Eye (tissue), 1 donor: Measurements from ENCODE around the gene ZEB1.
"Not testable (repeated sequence)": the region's sequence is repeated elsewhere in the genome, so short reads cannot be mapped to it uniquely, and the experiment has no call there.

ENCODE experiments used
- DNase-seq: peaks from one replicate; pipeline ENCODE4 v3.0.0-alpha.2; 2015

The ZEB1 gene

GRCh38 chr10:31319602-31320549, 860 bp downstream of the ZEB1 start:
- DNase-seq: peak; percentile 83

DNA sequence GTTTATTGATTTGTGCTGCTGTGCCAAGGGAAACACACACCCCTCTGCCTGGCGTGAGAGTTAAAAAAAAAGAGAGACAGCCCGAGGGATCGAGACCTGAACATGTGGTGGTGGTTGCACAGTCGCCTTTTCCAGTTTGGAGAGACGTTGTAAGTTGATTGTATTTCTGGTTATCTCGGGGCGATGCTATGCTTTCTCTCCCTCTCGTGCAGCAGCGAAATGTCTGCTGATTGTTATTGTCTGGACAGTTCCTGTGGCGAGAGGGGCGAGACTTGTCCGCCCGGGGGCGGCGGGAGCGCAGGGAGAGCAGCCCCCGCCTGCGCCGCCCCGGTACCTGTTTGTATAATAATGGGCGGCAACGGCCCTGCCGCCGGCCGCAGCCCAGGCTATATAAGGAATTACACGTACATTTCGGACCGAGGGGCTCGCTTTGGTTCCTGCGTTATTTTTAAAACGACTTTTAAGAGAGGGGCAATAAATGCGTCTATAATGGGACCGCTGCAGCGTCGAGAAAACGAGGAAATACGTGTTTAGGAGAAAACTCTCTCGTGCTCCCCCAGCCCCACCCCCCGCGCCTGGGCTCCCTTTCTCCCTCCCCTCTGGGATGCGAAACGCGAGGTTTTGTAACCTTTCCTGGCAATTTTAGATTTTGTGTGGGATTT, 1.7 kb downstream of the ZEB1 start:
- no peak for DNase-seq

DNA sequence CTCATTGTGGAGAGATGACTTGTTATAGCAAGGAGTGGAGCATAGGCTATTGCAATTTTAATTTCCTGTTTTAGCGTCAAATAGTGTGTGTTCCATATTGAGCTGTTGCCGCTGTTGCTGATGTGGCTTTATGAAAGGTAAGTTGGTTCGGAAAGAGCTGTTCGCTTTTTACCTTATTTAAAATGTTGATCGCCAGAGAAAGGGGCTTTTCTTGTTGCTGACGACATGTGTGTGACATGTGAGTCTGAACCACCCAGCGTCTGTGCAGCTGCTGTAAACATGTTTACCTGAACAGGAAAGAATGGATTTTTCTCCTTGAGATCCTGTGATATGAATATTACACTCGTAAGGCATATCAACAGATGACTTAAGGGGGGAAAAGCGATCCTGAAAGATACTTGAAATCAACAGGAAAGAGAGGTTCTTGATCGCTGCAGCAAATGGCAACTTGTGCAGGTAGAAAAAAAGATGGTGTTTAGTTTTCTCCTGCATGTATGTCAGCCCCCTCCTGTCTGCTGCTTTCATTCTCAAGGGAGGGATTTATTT, 2.5 kb downstream of the ZEB1 start:
- DNase-seq: peak; percentile 61

DNA sequence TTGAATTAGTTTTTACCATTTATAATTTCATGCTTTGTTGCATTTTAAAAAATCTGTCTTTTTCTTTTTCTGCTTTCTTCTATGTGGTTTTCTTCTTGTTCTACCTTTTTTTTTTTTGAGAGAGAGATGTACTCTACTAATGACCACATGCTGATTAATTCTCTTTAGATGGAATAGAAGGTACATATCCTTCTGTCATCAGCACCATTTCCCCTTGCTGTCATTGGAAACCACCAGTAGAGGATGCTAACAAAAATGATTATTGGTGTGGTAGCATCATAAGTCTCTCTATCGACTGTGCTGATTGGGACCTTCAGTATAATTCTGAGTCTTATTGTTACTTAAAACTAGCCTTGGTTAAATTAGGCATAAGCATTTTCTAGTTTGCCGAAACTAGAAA, 3.6 kb downstream of the ZEB1 start:
- peak; percentile 53 for DNase-seq

DNA sequence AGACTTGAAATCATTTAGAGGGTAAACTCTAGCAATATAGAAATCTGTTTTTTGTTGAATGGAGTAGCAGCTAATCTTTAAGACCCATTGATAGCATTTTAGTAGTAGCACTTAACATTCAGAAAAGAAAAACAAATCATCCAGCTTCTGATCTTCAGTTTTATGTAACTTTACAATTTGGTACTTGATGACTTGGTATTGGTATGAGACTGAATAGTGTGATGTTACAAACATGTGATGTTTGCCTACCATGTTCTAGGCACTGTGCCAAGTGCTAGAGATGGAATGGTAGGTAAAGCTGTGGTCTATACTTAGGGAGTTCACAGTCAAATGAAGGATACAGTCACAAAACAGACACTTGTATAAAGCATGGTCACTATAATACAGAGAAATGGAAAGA, 21.3 kb downstream of the ZEB1 start:
- DNase-seq: no peak

DNA sequence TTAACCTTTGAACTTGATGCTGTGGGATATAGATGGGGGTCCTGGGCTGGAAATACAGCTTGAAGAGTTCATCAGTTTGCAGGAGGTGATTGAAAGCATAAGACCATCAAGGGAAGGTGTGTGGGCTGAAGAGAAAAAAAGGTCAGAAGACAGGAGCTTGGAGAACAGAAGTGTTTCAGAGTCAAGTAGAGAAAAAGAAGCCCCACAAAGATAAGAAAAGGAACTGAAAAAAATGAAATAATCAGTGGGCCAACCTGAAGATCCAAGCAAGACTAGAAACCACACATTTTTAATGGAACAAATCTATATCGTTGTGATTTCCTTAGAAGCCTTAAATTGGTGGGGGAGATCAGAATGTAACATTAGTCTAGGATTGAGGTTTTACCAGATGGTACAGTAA, 22.5 kb downstream of the ZEB1 start:
- DNase-seq: no peak

GRCh38 chr10:31343009-31343408, 24.0 kb downstream of the ZEB1 start:
- no peak for DNase-seq

GRCh38 chr10:31343551-31343950, 24.5 kb downstream of the ZEB1 start:
- DNase-seq: peak; percentile 19

GRCh38 chr10:31345886-31346285, 26.9 kb downstream of the ZEB1 start:
- no peak for DNase-seq

DNA sequence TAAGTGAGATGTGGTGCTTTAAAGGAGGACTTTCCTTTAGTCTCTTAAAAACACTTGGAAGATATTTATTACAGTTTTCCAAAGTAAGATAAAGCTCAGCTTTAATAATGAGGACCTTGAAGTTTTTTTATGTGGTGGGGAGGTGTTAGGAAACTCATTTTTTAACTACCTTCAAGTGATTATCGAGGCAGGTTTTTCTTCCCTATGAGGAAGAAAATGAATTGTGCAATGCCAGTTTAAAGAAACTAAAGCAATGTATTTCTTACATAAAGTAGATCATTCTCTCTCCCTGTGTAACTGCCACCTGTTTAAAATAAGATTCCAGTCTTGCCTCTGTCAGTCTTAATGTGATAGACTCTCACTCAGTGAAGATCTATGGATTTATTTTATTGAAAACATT, 27.9 kb downstream of the ZEB1 start:
- no peak for DNase-seq

GRCh38 chr10:31347705-31348104, 28.7 kb downstream of the ZEB1 start:
- DNase-seq: no peak

GRCh38 chr10:31350891-31351290, 31.9 kb downstream of the ZEB1 start:
- peak; percentile 31 for DNase-seq

- no peak for DNase-seq
These were observed 33.6 kb downstream of the ZEB1 start for GRCh38 chr10:31352436-31353226.

DNA sequence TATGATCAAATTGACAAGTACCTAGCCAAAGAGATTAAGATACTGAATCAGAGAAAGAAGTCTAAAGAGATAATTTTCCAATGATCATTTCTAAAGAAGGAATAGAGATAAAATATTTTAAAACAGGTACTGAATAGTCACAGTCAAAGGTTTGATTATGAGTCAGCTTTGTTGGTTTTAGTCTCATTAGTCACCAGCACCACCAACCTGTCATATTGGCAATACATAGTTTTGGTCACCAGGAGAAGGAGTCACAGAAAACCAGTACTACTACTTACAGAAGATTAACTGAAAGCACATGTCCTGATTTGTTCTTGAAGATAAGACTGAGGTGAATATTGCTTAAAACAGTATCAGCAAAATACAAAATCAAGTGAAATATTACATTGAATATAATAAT, 34.6 kb downstream of the ZEB1 start:
- DNase-seq: no peak

DNA sequence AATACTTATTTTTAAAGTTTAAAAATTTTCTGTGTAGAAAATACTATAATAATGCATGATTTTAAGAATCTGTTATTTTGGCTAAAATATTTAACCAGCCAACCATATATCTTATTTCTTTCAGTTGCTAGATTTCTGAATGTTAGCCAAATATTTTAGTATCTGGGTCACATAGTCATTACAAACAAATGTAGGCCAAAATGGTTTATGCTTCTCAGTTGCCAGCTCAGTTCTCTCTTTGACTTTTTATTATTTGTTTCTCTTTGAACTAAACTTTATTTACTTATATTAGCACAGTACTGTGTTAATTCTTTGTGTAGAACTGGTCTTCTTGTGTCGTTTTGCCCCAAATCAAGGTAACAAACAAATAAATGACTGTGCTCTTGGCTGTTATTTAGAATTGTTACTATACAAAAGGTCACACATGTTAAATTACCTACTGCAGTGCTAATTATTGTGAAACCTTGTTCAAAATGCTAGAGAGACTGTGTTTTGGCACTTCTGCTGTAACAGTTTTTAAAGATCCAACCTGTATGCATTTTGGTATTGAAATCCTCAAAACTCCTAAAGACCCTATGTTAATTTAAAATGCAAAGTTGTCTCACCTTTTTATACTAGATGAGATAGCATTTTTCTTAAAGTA, 39.8 kb downstream of the ZEB1 start:
- DNase-seq: no peak

DNA sequence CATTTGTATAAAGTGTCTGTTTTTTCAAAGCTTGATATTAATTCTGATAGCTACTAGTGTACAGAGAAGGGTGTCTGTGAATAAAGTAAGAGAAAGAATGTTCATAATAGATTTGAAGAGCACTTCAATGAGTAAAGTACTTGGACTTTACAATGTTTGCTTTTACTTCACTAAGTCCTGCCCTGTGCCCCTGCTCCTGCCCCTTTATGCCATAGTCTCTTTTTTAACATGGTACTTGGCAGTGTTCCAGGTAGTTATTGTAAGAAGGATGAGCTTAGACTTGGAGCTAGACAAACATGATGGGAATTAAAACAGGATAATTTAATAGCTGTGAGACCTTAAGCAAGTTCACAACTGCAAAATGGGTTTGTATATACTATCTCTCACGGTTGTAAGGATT, 41.0 kb downstream of the ZEB1 start:
- DNase-seq: no peak

DNA sequence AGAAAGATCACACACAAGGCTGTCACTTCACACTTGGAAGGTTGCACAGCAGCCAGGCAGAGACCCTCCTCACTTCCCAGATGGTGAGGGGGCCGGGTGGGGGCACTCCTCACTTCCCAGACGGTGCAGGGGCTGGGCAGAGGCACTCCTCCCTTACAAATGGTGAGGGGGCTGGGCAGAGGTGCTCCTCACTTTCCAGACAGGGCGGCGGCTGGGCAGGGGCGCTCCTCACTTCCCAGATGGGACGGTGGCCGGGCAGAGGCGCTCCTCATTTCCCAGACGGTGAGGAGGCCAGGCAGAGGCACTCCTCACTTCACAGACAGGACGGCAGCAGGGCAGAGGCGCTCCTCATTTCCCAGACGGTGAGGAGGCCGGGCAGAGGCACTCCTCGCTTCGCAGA, 42.5 kb downstream of the ZEB1 start:
- not testable (repeated sequence) for DNase-seq

GRCh38 chr10:31362023-31362641, 43.1 kb downstream of the ZEB1 start:
- DNase-seq: no peak

GRCh38 chr10:31363696-31364095, 44.7 kb downstream of the ZEB1 start:
- DNase-seq: not testable (repeated sequence)

DNA sequence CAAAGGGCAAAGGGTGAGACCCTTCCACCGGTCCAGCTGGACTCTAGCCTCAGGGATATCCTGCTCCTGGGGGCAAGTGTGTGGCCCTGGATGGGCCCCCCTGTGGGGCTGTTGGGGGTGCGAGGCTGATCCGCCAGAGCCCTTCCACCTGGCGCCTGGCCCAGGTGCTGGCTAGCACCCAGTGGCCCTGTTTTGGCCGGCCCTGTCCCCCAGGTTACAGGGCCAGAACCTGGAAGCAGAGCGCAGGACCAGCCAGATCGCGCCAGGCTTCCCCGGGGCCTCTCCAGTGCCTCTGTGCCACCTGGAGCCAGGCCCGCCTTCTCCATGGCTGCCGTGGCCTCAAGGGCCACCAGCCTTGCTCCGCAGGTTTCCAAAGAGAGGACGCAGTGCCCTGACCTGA, 45.2 kb downstream of the ZEB1 start:
- DNase-seq: not testable (repeated sequence)

GRCh38 chr10:31366703-31367102, 47.7 kb downstream of the ZEB1 start:
- DNase-seq: no peak

DNA sequence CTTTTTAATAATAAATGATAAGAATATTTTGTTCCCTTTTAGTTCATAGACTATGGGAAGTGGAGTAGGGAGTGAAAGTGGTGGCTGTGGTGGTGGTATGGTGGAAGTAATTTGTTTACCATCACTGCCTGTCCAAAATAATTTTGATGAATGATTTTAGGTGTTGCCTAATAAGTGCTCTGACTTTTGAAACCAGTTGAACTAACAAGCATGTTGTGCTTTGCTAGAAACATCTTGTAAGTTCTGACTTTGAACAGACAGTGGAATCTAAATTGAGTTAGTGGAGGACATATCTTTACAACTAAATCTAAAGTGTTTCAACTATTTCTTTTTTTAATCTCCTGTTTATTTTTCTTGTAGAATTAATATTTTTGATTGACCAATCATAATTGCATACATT, 49.7 kb downstream of the ZEB1 start:
- no peak for DNase-seq
